ENCODE measurements around the gene SH3GL2.

DNA sequence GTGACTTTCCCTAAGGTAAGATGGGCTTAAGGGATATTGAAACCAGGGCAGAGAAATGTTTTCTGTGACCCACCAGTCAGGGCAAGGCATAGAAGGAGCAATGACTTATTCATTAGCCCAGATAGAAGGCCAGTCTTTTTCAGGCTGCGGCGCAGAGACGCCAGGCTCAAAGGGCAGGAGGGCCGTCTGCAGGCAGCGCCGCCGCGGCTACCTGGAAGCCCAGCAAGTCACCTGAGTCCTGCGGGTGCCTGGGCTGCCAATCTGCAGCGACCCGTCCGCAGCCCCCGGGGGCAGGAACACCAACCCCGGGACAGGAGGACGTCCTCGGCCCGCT is 322 bp upstream of the SH3GL2 start:
- TF ChIP-seq CTCF (IDR thresholded peaks at IDR 0.05; ENCODE audit: low read depth, low read length, poor library complexity, severe bottlenecking) (no peak), EZH2phosphoT487 (IDR thresholded peaks at IDR 0.05; ENCODE audit: borderline replicate concordance, low read length) (no peak)
